ENCODE data around the gene MST1R.

DNA sequence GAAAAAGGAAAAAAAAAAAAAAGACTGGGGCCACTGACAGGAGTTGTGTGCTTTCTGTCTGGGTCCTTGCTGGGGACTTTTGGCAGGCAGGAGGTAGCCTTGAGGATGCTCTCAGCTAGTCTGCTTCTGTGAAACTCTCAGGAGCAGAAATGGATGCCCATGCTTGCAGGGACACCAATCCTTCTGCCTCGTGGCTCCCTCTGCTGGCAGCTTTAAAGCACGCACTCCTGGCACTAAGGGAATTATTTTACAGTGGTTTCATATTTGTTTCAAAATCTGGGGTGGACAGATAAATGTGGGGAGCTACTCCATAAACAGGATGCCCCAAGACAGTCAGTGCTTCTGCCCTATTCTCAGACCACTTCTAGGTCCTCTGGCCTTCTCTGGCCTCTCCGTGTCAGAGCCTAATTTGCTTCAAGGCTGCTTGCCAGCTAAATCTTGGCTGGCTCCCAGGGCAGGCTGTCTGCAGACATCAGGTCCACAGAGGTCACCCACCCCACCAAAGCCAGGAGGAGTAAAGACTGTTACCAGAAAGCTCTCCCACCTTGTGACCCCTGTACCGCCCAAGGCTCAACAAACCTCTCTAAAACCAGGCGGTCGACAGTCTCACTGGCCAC, 64.4 kb downstream of the MST1R start:
- TF ChIP-seq POLR2A (IDR thresholded peaks at IDR 0.05; ENCODE audit: low read depth, low read length) (no peak), POLR2AphosphoS5 (IDR thresholded peaks at IDR 0.05; ENCODE audit: low read depth, low read length) (no peak), TAF1 (IDR thresholded peaks at IDR 0.05; ENCODE audit: low read depth, low read length) (no peak), POU2F2 (IDR thresholded peaks at IDR 0.05; ENCODE audit: low read depth, low read length) (no peak), SPI1 (IDR thresholded peaks at IDR 0.05; ENCODE audit: low read depth, low read length) (no peak), PAX5 (IDR thresholded peaks at IDR 0.05; ENCODE audit: insufficient read depth, low read length, severe bottlenecking) (no peak)
